ENCODE results near the gene SF3B2. TPM values are rescaled to one million over a fixed set of nuclear protein-coding genes. Genes with fewer than 3 reads are reported as not detected.

SF3B2 gene
- total RNA-seq, 2 experiments from 2014 or later, result 241 to 253 TPM

- Mint-ChIP-seq H3K4me3 (no peak overlapping the region), H3K27ac (no peak overlapping the region), H3K9me3 (ENCODE audit: insufficient read depth) (no peaks in the 10 kb centered on the region), H3K4me1 (ENCODE audit: low read depth) (peaks cover 9% of the 10 kb centered on the region), H3K36me3 (ENCODE audit: low read depth) (no peaks in the 10 kb centered on the region), H3K27me3 (ENCODE audit: low read depth) (no peaks in the 10 kb centered on the region)
- DNase-seq (no peak), ATAC-seq (no peak)
- CTCF ChIA-PET, result interaction anchor here (0.6 to 1.6 kb wide), 2 partner anchors 8 to 1193 kb away, joined by 3 read pairs; no protein-coding TSS in a partner anchor
- POLR2A ChIA-PET, result interaction anchor here (1.0 kb wide), 1 partner anchor 10 kb away, joined by 3 read pairs; the partner anchor contains the start of gene SF3B2
Measured at GRCh38 chr11:66042227-66042995, 9.8 kb upstream of the SF3B2 start.

- ATAC-seq, result no peak
- H3K27ac Mint-ChIP-seq, result no peak overlapping the region
- H3K4me3 Mint-ChIP-seq, result no peak overlapping the region
- DNase-seq, result no peak
- CTCF ChIA-PET, result interaction anchor here (0.6 to 4.0 kb wide), 16 partner anchors 7 to 1194 kb away, joined by 3 to 61 read pairs (median 6); partner anchors contain the start of genes BANF1, CATSPER1, KAT5 and PACS1
- POLR2A ChIA-PET, result interaction anchor here (1.0 kb wide), 1 partner anchor 9 kb away, joined by 3 read pairs; the partner anchor contains the start of gene SF3B2
- peaks cover 9% of the 10 kb centered on the region for H3K4me1 Mint-ChIP-seq (ENCODE audit: low read depth)
- H3K9me3 Mint-ChIP-seq (ENCODE audit: insufficient read depth), result no peaks in the 10 kb centered on the region
- H3K27me3 Mint-ChIP-seq (ENCODE audit: low read depth), result peaks cover 4% of the 10 kb centered on the region
- no peaks in the 10 kb centered on the region for H3K36me3 Mint-ChIP-seq (ENCODE audit: low read depth)
Measured at GRCh38 chr11:66042996-66043906, 8.9 kb upstream of the SF3B2 start.

GRCh38 chr11:66044757-66045156 is 7.4 kb upstream of the SF3B2 start:
- H3K36me3 Mint-ChIP-seq (ENCODE audit: low read depth), result no peaks in the 10 kb centered on the region
- H3K27ac Mint-ChIP-seq, result no peak overlapping the region
- no peak overlapping the region for H3K4me3 Mint-ChIP-seq
- DNase-seq (no peak), ATAC-seq (peak; percentile 7)
- peaks cover 11% of the 10 kb centered on the region for H3K27me3 Mint-ChIP-seq (ENCODE audit: low read depth)
- H3K9me3 Mint-ChIP-seq (ENCODE audit: insufficient read depth), result no peaks in the 10 kb centered on the region
- POLR2A ChIA-PET, result interaction anchor here (1.2 to 1.5 kb wide), 2 partner anchors 15 to 42 kb away, joined by 3 read pairs; partner anchors contain the start of genes BANF1 and EIF1AD
- CTCF ChIA-PET, result interaction anchor here (0.6 to 4.0 kb wide), 55 partner anchors 8 to 392 kb away, joined by 3 to 61 read pairs (median 4); partner anchors contain the start of genes BANF1, CATSPER1, CST6 and EIF1AD
- H3K4me1 Mint-ChIP-seq (ENCODE audit: low read depth), result peaks cover 14% of the 10 kb centered on the region

GRCh38 chr11:66045177-66045639 is 7.0 kb upstream of the SF3B2 start:
- Mint-ChIP-seq H3K9me3 (ENCODE audit: insufficient read depth) (no peaks in the 10 kb centered on the region), H3K27me3 (ENCODE audit: low read depth) (peaks cover 11% of the 10 kb centered on the region), H3K4me3 (no peak overlapping the region), H3K36me3 (ENCODE audit: low read depth) (no peaks in the 10 kb centered on the region), H3K4me1 (ENCODE audit: low read depth) (peaks cover 14% of the 10 kb centered on the region), H3K27ac (no peak overlapping the region)
- ChIA-PET POLR2A (interaction anchor here (1.2 to 1.5 kb wide), 2 partner anchors 15 to 43 kb away, joined by 3 read pairs; partner anchors contain the start of genes BANF1 and EIF1AD), CTCF (interaction anchor here (0.6 to 4.0 kb wide), 55 partner anchors 8 to 392 kb away, joined by 3 to 61 read pairs (median 4); partner anchors contain the start of genes BANF1, CATSPER1, CST6 and EIF1AD)
- DNase-seq (peak; percentile 86), ATAC-seq (peak; percentile 95)

- ATAC-seq, result no peak
- no peak for DNase-seq
- H3K9me3 Mint-ChIP-seq (ENCODE audit: insufficient read depth), result no peaks in the 10 kb centered on the region
- peaks cover 25% of the 10 kb centered on the region for H3K4me1 Mint-ChIP-seq (ENCODE audit: low read depth)
- H3K36me3 Mint-ChIP-seq (ENCODE audit: low read depth), result no peaks in the 10 kb centered on the region
- peaks cover 11% of the 10 kb centered on the region for H3K27me3 Mint-ChIP-seq (ENCODE audit: low read depth)
- CTCF ChIA-PET, result interaction anchor here (0.6 to 4.0 kb wide), 6 partner anchors 12 to 357 kb away, joined by 3 to 61 read pairs (median 13); partner anchors contain the start of gene PACS1
- POLR2A ChIA-PET, result no interaction called here
- no peak overlapping the region for H3K27ac Mint-ChIP-seq
- no peak overlapping the region for H3K4me3 Mint-ChIP-seq
Measured at GRCh38 chr11:66046901-66047300, 5.3 kb upstream of the SF3B2 start.

GRCh38 chr11:66047541-66048365 is 4.4 kb upstream of the SF3B2 start:
- Mint-ChIP-seq H3K4me1 (ENCODE audit: low read depth) (peaks cover 30% of the 10 kb centered on the region), H3K27ac (no peak overlapping the region), H3K36me3 (ENCODE audit: low read depth) (peaks cover 5% of the 10 kb centered on the region), H3K9me3 (ENCODE audit: insufficient read depth) (no peaks in the 10 kb centered on the region), H3K4me3 (no peak overlapping the region), H3K27me3 (ENCODE audit: low read depth) (peaks cover 11% of the 10 kb centered on the region)
- ATAC-seq (no peak), DNase-seq (no peak)
- POLR2A ChIA-PET, result interaction anchor here (0.6 kb wide), 1 partner anchor 790 kb away, joined by 3 read pairs; no protein-coding TSS in a partner anchor
- CTCF ChIA-PET, result interaction anchor here (0.6 to 4.0 kb wide), 5 partner anchors 20 to 358 kb away, joined by 3 to 61 read pairs (median 3); partner anchors contain the start of gene PACS1

- DNase-seq, result no peak
- no peak for ATAC-seq
- Mint-ChIP-seq H3K9me3 (ENCODE audit: insufficient read depth) (no peaks in the 10 kb centered on the region), H3K36me3 (ENCODE audit: low read depth) (peaks cover 13% of the 10 kb centered on the region), H3K27ac (no peak within 1 kb of the TSS), H3K27me3 (ENCODE audit: low read depth) (peaks cover 11% of the 10 kb centered on the region), H3K4me1 (ENCODE audit: low read depth) (peaks cover 40% of the 10 kb centered on the region), H3K4me3 (peak within 1 kb of the TSS; percentile 31)
- ChIA-PET CTCF (interaction anchor here (0.7 to 1.2 kb wide), 3 partner anchors 19 to 269 kb away, joined by 3 to 4 read pairs (median 3); no protein-coding TSS in a partner anchor), POLR2A (interaction anchor here (0.6 kb wide), 1 partner anchor 789 kb away, joined by 3 read pairs; no protein-coding TSS in a partner anchor)
Measured at GRCh38 chr11:66048547-66049323, 3.4 kb upstream of the SF3B2 start, which contains the start of gene GAL3ST3. TSS of gene GAL3ST3 (minus strand) at chr11:66049161. CDS start at chr11:66045415, 3,746 bp downstream.

GRCh38 chr11:66050581-66051231 is 1.5 kb upstream of the SF3B2 start:
- H3K9me3 Mint-ChIP-seq (ENCODE audit: insufficient read depth), result no peaks in the 10 kb centered on the region
- peak overlapping the region; percentile 100 for H3K4me3 Mint-ChIP-seq
- peak overlapping the region; percentile 82 for H3K27ac Mint-ChIP-seq
- ChIA-PET POLR2A (interaction anchor here (1.2 to 2.8 kb wide), 2 partner anchors 18 to 192 kb away, joined by 3 to 26 read pairs; partner anchors contain the start of gene PACS1), CTCF (interaction anchor here (0.7 to 6.2 kb wide), 4 partner anchors 8 to 28 kb away, joined by 3 to 81 read pairs (median 16); partner anchors contain the start of gene PACS1)
- peaks cover 11% of the 10 kb centered on the region for H3K27me3 Mint-ChIP-seq (ENCODE audit: low read depth)
- peaks cover 37% of the 10 kb centered on the region for H3K4me1 Mint-ChIP-seq (ENCODE audit: low read depth)
- H3K36me3 Mint-ChIP-seq (ENCODE audit: low read depth), result peaks cover 28% of the 10 kb centered on the region
- no peak for ATAC-seq
- DNase-seq, result no peak

- no peaks in the 10 kb centered on the region for H3K9me3 Mint-ChIP-seq (ENCODE audit: insufficient read depth)
- peaks cover 32% of the 10 kb centered on the region for H3K36me3 Mint-ChIP-seq (ENCODE audit: low read depth)
- ChIA-PET POLR2A (interaction anchor here (0.9 to 2.8 kb wide), 8 partner anchors 9 to 193 kb away, joined by 3 to 26 read pairs (median 4); partner anchors contain the start of gene PACS1), CTCF (interaction anchor here (1.2 to 6.2 kb wide), 5 partner anchors 12 to 49 kb away, joined by 3 to 81 read pairs (median 13); partner anchors contain the start of genes BANF1 and PACS1)
- H3K27me3 Mint-ChIP-seq (ENCODE audit: low read depth), result peaks cover 11% of the 10 kb centered on the region
- H3K27ac Mint-ChIP-seq, result peak overlapping the region; percentile 82
- ATAC-seq (no peak), DNase-seq (no peak)
- peak overlapping the region; percentile 100 for H3K4me3 Mint-ChIP-seq
- H3K4me1 Mint-ChIP-seq (ENCODE audit: low read depth), result peaks cover 37% of the 10 kb centered on the region
Measured at GRCh38 chr11:66051371-66051765, 796 bp upstream of the SF3B2 start.

Measured in activated CD8-positive, alpha-beta T cell treated with anti-CD3 and anti-CD28 coated beads, Interleukin-2, amount 10 ng/mL, durations not matched to agents 7 days and 5 days (primary cell).